Endothelial cell of umbilical vein (primary cell): ENCODE measurements around the gene HPF1. TPM values are rescaled to one million over a fixed set of nuclear protein-coding genes. Genes with fewer than 3 reads are reported as not detected.

ENCODE experiments used
- BruUV-seq: library from RNA; stranded (reverse); fragments of 400-500 nt; replicated peaks from 2 replicates; lab custom pipeline; 2021; lab: Mats Ljungman, UMichigan
- CTCF ChIA-PET: fragments of 300-600, 350-600 bp; sonication (Branson Sonifier 250); formaldehyde crosslinking; loops from one replicate; lab custom pipeline; 2021; ENCODE audit warnings: antibody characterized with exemption, inconsistent platforms; lab: Charles Lee
- POLR2A ChIA-PET: fragments of 300-600, 350-600 bp; sonication (Branson Sonifier 250); formaldehyde crosslinking; loops from one replicate; lab custom pipeline; 2021; ENCODE audit warnings: antibody characterized with exemption, inconsistent platforms; lab: Charles Lee
- DNase-seq: peaks from one replicate; pipeline ENCODE4 v3.0.0-alpha.2; 2011; ENCODE audit warnings: low read depth, low spot score
- FAIRE-seq: peaks from 2 replicates; lab custom pipeline; 2011; peaks lifted over from hg19 to GRCh38; lab: Jason Lieb, UNC
- H2AFZ ChIP-seq: 2 replicates; pipeline ENCODE4 v1.6.0; 2012; ENCODE audit warnings: low read depth, low read length, control low read depth, inconsistent platforms
- H3K27ac ChIP-seq: 2 replicates; pipeline ENCODE4 v1.5.1; 2011; ENCODE audit warnings: low read depth, mild to moderate bottlenecking, control low read depth, low read length, moderate library complexity; ENCODE audit not compliant: insufficient read depth
- H3K27me3 ChIP-seq, 2 experiments: 2 replicates each; pipeline versions ENCODE4 v1.6.0 to v1.6.1; 2011; ENCODE audit warnings: low read length in 2 of 2, mixed read lengths in 1 of 2; ENCODE audit not compliant: control insufficient read depth in 2 of 2, insufficient read depth in 2 of 2
- H3K36me3 ChIP-seq, 2 experiments: 2 replicates in 1 of 2; 3 replicates in 1 of 2; pipeline ENCODE4 v1.5.1; 2011; ENCODE audit warnings: low read length in 2 of 2, mild to moderate bottlenecking in 1 of 2, moderate library complexity in 1 of 2; ENCODE audit not compliant: control insufficient read depth in 2 of 2, insufficient read depth in 2 of 2; ENCODE audit errors: extremely low read depth in 1 of 2
- H3K4me1 ChIP-seq: 3 replicates; pipeline ENCODE4 v1.5.1; 2011; ENCODE audit warnings: mild to moderate bottlenecking, low read length; ENCODE audit not compliant: control insufficient read depth, insufficient read depth; ENCODE audit errors: extremely low read depth
- H3K4me2 ChIP-seq: 2 replicates; pipeline ENCODE4 v1.6.1; 2011; ENCODE audit warnings: low read length, control low read depth, mixed read lengths; ENCODE audit not compliant: insufficient read depth
- H3K4me3 ChIP-seq, 3 experiments: fragments of 200-600 bp in 1 of 3; sonication (generic), shearing (Covaris generic) in 1 of 3; replicated peaks in 1 of 3; 2 replicates each; pipeline ENCODE4 v1.5.1; 2011 to 2016; ENCODE audit warnings: control low read depth in 3 of 3, low read length in 3 of 3, mild to moderate bottlenecking in 2 of 3, inconsistent platforms in 1 of 3, low read depth in 1 of 3, moderate library complexity in 1 of 3; ENCODE audit not compliant: insufficient read depth in 1 of 3
- H3K79me2 ChIP-seq: 2 replicates; pipeline ENCODE4 v1.6.0; 2012; ENCODE audit warnings: low read length, inconsistent platforms; ENCODE audit not compliant: control insufficient read depth, insufficient read depth
- H3K9ac ChIP-seq: replicated peaks from 2 replicates; pipeline ENCODE3; 2011; ENCODE audit warnings: low read length, control low read depth; ENCODE audit not compliant: insufficient read depth; ENCODE audit errors: extremely low read depth
- H3K9me1 ChIP-seq: replicated peaks from 3 replicates; pipeline ENCODE4 v1.6.0; 2011; ENCODE audit warnings: mild to moderate bottlenecking, low read length; ENCODE audit not compliant: control insufficient read depth, insufficient read depth; ENCODE audit errors: extremely low read depth
- H3K9me3 ChIP-seq: replicated peaks from 2 replicates; pipeline ENCODE4 v1.5.1; 2012; ENCODE audit warnings: low read length, inconsistent platforms; ENCODE audit not compliant: control insufficient read depth, insufficient read depth
- H4K20me1 ChIP-seq: replicated peaks from 2 replicates; pipeline ENCODE3; 2011; ENCODE audit warnings: mild to moderate bottlenecking, low read length; ENCODE audit not compliant: control insufficient read depth, insufficient read depth; ENCODE audit errors: extremely low read depth
- EZH2 ChIP-seq: IDR thresholded peaks from 2 replicates; pipeline ENCODE4 v1.6.1; 2012; ENCODE audit warnings: borderline replicate concordance, low read depth, mild to moderate bottlenecking, moderate library complexity, low read length, inconsistent platforms; ENCODE audit not compliant: severe bottlenecking
- FOS ChIP-seq: IDR thresholded peaks from 2 replicates; pipeline ENCODE4 v1.6.1; 2011; ENCODE audit warnings: mild to moderate bottlenecking, low read length, moderate library complexity, borderline replicate concordance; ENCODE audit not compliant: insufficient read depth
- GATA2 ChIP-seq: IDR thresholded peaks from 2 replicates; pipeline ENCODE4 v1.7.0; 2011; ENCODE audit warnings: low read depth, mild to moderate bottlenecking, moderate library complexity, mixed read lengths, low read length; ENCODE audit not compliant: insufficient read length, insufficient read depth
- JUN ChIP-seq: IDR thresholded peaks from 2 replicates; pipeline ENCODE4 v1.6.1; 2011; ENCODE audit warnings: borderline replicate concordance, low read depth; ENCODE audit not compliant: insufficient read length, insufficient read depth
- MYC ChIP-seq: IDR thresholded peaks from one replicate; pipeline ENCODE4 v1.6.1; 2011; ENCODE audit warnings: mild to moderate bottlenecking, low read depth, low read length
- POLR2A ChIP-seq: IDR thresholded peaks from 2 replicates; pipeline ENCODE4 v1.6.1; 2012; ENCODE audit warnings: low read depth, mild to moderate bottlenecking, control low read depth, low read length
- POLR2AphosphoS5 ChIP-seq: IDR thresholded peaks from 2 replicates; pipeline ENCODE4 v1.6.1; 2012; ENCODE audit warnings: low read depth, mild to moderate bottlenecking, control low read depth, low read length, moderate library complexity; ENCODE audit not compliant: insufficient read depth
- dilution Hi-C: fragments of 300-500 bp; cut with MboI; formaldehyde crosslinking; loops from one replicate; pipeline ENCODE4 v1.15.0; 2019; ENCODE audit warnings: low sequenced_read_pairs; ENCODE audit not compliant: extremely low pct_ligation_motif_present
- intact Hi-C: fragments of 100-400 bp; cut with micrococcal nuclease; formaldehyde crosslinking; loops from one replicate; pipeline ENCODE4 v1.10.0; 2022
- polyA plus RNA-seq, 4 experiments: library from polyadenylated mRNA; depleted of rRNA in 3 of 4; stranded (reverse) in 3 of 4; unstranded in 1 of 4; fragments of >200 nt; gene quantifications; 2 replicates each; pipeline versions ENCODE4 v1.2.1 to v1.2.3, GENCODE V29; 2011 to 2012; ENCODE audit warnings: missing spikeins in 1 of 4
- total RNA-seq: library from RNA; stranded (reverse); gene quantifications from 2 replicates; pipeline ENCODE4 v1.2.3, GENCODE V29; 2021
- TF ChIP-seq, protein P1 (sequence below): IDR thresholded peaks from 2 replicates; pipeline ENCODE4 v1.6.1; 2011; ENCODE audit not compliant: insufficient read depth, insufficient read length
- TF ChIP-seq, protein P2 (sequence below), 2 donors: IDR thresholded peaks; 1 replicate in 1 of 2; 2 replicates in 1 of 2; pipeline ENCODE4 v1.5.1; 2011; ENCODE audit warnings: low read length in 2 of 2, mild to moderate bottlenecking in 2 of 2, moderate library complexity in 2 of 2, control low read depth in 1 of 2, inconsistent platforms in 1 of 2, low read depth in 1 of 2; ENCODE audit not compliant: insufficient read depth in 1 of 2; ENCODE audit errors: extremely low read depth in 1 of 2

Gene HPF1
- total and polyA plus RNA-seq, 2 donors (not counting 3 experiments of a cell fraction or from before 2014, with no cell fraction given), result 16.1 to 30.3 TPM

DNA sequence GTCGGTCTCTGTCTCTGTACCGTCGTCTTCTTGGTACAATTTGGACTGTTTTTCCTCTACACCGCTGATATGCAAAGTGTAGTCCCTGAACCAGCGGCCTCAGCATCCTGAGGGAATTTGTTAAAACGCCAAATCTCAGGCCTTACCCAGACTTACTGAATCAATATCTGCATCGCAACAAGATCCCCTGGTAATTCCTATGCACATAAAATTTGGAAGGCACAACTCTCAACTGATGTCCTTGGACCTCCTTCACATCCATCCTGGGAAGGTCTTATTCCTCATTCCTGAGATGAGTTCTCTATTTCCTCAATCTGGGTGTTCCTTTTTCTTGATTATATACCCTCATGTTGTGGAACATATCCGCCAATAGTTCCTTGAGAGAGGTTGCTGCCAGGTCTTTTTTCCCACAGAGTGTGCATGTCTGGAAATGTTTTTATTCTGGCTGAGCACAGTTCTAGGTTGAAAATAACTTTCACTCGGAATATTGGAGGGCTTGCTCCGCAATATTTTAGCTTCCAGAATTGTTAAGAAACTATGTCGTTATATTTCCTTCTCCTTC is 738 bp upstream of the HPF1 start:
- Histone ChIP-seq H3K36me3 (no peaks in the 10 kb centered on the region), H2AFZ (peak overlapping the region; percentile 76), H3K27me3 (peaks cover 4 to 8% of the 10 kb centered on the region in 2 experiments), H3K4me3 (peak overlapping the region in 1 of 3 experiments; percentile 95), H3K9ac (no peak overlapping the region), H3K27ac (no peak overlapping the region), H3K9me1 (no peaks in the 10 kb centered on the region), H3K79me2 (peaks cover 13% of the 10 kb centered on the region), H3K9me3 (no peaks in the 10 kb centered on the region), H3K4me1 (peaks cover 10% of the 10 kb centered on the region), H3K4me2 (peak overlapping the region; percentile 99), H4K20me1 (no peaks in the 10 kb centered on the region)
- dilution Hi-C loops, result no loop called here
- BruUV-seq, result no TSS peak
- FAIRE-seq (no peak), DNase-seq (peak; percentile 10)
- TF ChIP-seq, protein P1, sequence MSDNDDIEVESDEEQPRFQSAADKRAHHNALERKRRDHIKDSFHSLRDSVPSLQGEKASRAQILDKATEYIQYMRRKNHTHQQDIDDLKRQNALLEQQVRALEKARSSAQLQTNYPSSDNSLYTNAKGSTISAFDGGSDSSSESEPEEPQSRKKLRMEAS, result no peak
- TF ChIP-seq EZH2, result no peak
- no peak for TF ChIP-seq FOS
- TF ChIP-seq, protein P2, sequence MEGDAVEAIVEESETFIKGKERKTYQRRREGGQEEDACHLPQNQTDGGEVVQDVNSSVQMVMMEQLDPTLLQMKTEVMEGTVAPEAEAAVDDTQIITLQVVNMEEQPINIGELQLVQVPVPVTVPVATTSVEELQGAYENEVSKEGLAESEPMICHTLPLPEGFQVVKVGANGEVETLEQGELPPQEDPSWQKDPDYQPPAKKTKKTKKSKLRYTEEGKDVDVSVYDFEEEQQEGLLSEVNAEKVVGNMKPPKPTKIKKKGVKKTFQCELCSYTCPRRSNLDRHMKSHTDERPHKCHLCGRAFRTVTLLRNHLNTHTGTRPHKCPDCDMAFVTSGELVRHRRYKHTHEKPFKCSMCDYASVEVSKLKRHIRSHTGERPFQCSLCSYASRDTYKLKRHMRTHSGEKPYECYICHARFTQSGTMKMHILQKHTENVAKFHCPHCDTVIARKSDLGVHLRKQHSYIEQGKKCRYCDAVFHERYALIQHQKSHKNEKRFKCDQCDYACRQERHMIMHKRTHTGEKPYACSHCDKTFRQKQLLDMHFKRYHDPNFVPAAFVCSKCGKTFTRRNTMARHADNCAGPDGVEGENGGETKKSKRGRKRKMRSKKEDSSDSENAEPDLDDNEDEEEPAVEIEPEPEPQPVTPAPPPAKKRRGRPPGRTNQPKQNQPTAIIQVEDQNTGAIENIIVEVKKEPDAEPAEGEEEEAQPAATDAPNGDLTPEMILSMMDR (IDR thresholded peaks at IDR 0.05; ENCODE audit: extremely low read depth in 1 of 2, insufficient read depth in 1 of 2, low read depth in 1 of 2, low read length in 2 of 2), result no peak
- no peak for TF ChIP-seq JUN
- TF ChIP-seq POLR2AphosphoS5, result no peak
- TF ChIP-seq POLR2A, result no peak
- TF ChIP-seq MYC, result no peak
- TF ChIP-seq GATA2, result no peak
- CTCF ChIA-PET, result no interaction called here
- intact Hi-C loops, result no loop called here
- POLR2A ChIA-PET, result no interaction called here
